Testis (tissue), 3 donors: ENCODE measurements around the gene MYOZ3. TPM values are rescaled to one million over a fixed set of nuclear protein-coding genes. Genes with fewer than 3 reads are reported as not detected.

ENCODE experiments used
- DNase-seq: peaks from one replicate; pipeline ENCODE4 v3.0.0-alpha.2; 2019
- H3K27ac ChIP-seq, 2 donors: fragments of 200-600 bp; sonication (generic); one replicate each; pipeline ENCODE4 v1.5.1; 2019
- H3K27me3 ChIP-seq: fragments of 200-600 bp; sonication (generic); one replicate; pipeline ENCODE4 v1.5.1; 2019
- H3K36me3 ChIP-seq: fragments of 200-600 bp; sonication (generic); one replicate; pipeline ENCODE4 v1.5.1; 2017; ENCODE audit warnings: low read depth; ENCODE audit errors: missing control alignments
- H3K4me1 ChIP-seq: fragments of 200-600 bp; sonication (generic); one replicate; pipeline ENCODE4 v1.5.1; 2019
- H3K4me3 ChIP-seq, 2 donors: fragments of 200-600 bp; sonication (generic); one replicate each; pipeline ENCODE4 v1.5.1; 2017 to 2019
- H3K9me3 ChIP-seq: fragments of 200-600 bp; sonication (generic); one replicate; pipeline ENCODE4 v1.5.1; 2017
- POLR2A ChIP-seq: fragments of 450-650 bp; IDR thresholded peaks from one replicate; pipeline ENCODE4 v1.6.1; 2017; ENCODE audit warnings: antibody characterized with exemption, mild to moderate bottlenecking, moderate library complexity
- WGBS, 2 donors: methylation state at CpG; one replicate each; pipeline ENCODE4 v1.1.5; 2018; 5-methylcytosine and 5-hydroxymethylcytosine counted together
- intact Hi-C: fragments of 100-400 bp; cut with DNase I; formaldehyde crosslinking; loops from one replicate; pipeline ENCODE4 v1.15.1; 2023; ENCODE audit warnings: low total_unique reads
- polyA plus RNA-seq: library from polyadenylated mRNA; stranded (reverse); fragments of 350-450 nt; fragmentation: Illumina TruSeq; extraction: RNeasy Lipid Tissue Mini Kit (QIAGEN cat#74804); gene quantifications from one replicate; pipeline ENCODE4 v1.2.3, GENCODE V29; 2014; ENCODE audit warnings: low read depth, low replicate concordance; ENCODE audit not compliant: insufficient read depth
- total RNA-seq, 2 donors: library from RNA; depleted of rRNA; stranded (reverse); fragments of >200 nt; gene quantifications; one replicate each; pipeline ENCODE4 v1.2.3, GENCODE V29; 2016
- TF ChIP-seq, protein P1 (sequence below), 3 experiments: fragments of 450-650 bp in 2 of 3; fragments of 200-600 bp in 1 of 3; sonication (generic) in 1 of 3; IDR thresholded peaks; one replicate each; pipeline ENCODE4 v1.5.1; 2016 to 2019; ENCODE audit warnings: antibody characterized with exemption in 3 of 3, mild to moderate bottlenecking in 2 of 3, moderate library complexity in 1 of 3

MYOZ3 gene
- total and polyA plus RNA-seq, 3 donors from 2014 or later = 10.4 to 12.7 (median 12.0) TPM

DNA sequence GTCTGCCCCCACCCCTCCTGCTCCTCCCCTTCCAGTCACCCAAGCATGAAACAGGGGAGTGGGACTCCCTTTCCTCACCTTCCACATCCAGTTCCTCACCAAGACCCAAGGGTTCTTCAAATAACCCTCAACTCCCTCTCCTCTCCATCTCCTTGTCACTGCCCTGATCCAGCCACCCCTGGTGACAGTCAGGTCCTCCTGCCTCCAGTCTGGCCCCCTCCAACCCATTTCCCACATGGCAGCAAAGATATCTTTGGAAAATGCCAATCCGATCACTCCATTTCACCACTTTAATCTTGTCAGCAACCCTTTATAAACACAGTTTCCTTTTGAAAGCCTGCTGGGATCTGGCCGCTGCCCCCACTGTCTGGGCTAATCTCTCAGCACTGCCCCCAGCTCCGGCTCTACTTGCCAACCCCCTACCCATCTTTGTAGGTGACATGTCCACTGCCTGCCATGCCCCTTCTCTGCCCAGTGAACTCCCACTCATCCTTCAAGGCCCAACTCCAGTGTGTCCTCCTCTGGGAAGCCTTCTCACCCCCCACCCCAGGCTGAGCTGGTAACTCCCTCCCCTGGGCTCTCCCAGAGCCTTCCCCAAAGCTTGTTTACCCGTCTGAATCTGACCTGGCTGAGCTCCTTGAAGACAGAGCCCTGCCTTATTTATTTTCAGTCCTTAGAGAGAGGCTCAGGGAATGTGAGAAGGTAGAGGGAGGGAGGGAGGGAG, 781 bp upstream of the MYOZ3 start:
- intact Hi-C loops = no loop called here

GRCh38 chr5:150661821-150662596, 958 bp downstream of the MYOZ3 start:
- Histone ChIP-seq H3K27me3 (no peaks in the 10 kb centered on the region), H3K4me1 (peaks cover 32% of the 10 kb centered on the region), H3K36me3 (no peaks in the 10 kb centered on the region), H3K27ac (no peak overlapping the region), H3K9me3 (no peaks in the 10 kb centered on the region), H3K4me3 (peak overlapping the region in 1 of 2 donors; percentile 4)
- DNase-seq = no peak
- TF ChIP-seq, protein P1, sequence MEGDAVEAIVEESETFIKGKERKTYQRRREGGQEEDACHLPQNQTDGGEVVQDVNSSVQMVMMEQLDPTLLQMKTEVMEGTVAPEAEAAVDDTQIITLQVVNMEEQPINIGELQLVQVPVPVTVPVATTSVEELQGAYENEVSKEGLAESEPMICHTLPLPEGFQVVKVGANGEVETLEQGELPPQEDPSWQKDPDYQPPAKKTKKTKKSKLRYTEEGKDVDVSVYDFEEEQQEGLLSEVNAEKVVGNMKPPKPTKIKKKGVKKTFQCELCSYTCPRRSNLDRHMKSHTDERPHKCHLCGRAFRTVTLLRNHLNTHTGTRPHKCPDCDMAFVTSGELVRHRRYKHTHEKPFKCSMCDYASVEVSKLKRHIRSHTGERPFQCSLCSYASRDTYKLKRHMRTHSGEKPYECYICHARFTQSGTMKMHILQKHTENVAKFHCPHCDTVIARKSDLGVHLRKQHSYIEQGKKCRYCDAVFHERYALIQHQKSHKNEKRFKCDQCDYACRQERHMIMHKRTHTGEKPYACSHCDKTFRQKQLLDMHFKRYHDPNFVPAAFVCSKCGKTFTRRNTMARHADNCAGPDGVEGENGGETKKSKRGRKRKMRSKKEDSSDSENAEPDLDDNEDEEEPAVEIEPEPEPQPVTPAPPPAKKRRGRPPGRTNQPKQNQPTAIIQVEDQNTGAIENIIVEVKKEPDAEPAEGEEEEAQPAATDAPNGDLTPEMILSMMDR (IDR thresholded peaks at IDR 0.05) = no peak
- TF ChIP-seq POLR2A = no peak
- intact Hi-C loops = no loop called here
- WGBS, 2 donors = 82 to 89% methylated on average over 10 of the region's 10 CpGs

More for the DNA sequence above, 781 bp upstream of the MYOZ3 start:
- no peaks in the 10 kb centered on the region for H3K9me3 ChIP-seq
- H3K27ac ChIP-seq = peak overlapping the region in 1 of 2 donors; percentile 61
- H3K36me3 ChIP-seq = no peaks in the 10 kb centered on the region
- H3K4me3 ChIP-seq = peak overlapping the region in 1 of 2 donors; percentile 4
- no peak for DNase-seq
- H3K27me3 ChIP-seq = no peaks in the 10 kb centered on the region
- WGBS, 2 donors = 53 to 60% methylated on average over 4 of the region's 4 CpGs
- peaks cover 45% of the 10 kb centered on the region for H3K4me1 ChIP-seq
- TF ChIP-seq, protein P1 (IDR thresholded peaks at IDR 0.05) = no peak
- no peak for TF ChIP-seq POLR2A

GRCh38 chr5:150662731-150663516, 1.9 kb downstream of the MYOZ3 start:
- Histone ChIP-seq H3K4me1 (peaks cover 26% of the 10 kb centered on the region), H3K36me3 (no peaks in the 10 kb centered on the region), H3K9me3 (no peaks in the 10 kb centered on the region), H3K27ac (no peak overlapping the region), H3K4me3 (no peak overlapping the region), H3K27me3 (no peaks in the 10 kb centered on the region)
- 70 to 75% methylated on average over 2 to 4 of the region's 4 CpGs for WGBS, 2 donors
- no peak for TF ChIP-seq POLR2A
- TF ChIP-seq, protein P1 (IDR thresholded peaks at IDR 0.05) = no peak
- intact Hi-C loops = no loop called here
- DNase-seq = no peak

DNA sequence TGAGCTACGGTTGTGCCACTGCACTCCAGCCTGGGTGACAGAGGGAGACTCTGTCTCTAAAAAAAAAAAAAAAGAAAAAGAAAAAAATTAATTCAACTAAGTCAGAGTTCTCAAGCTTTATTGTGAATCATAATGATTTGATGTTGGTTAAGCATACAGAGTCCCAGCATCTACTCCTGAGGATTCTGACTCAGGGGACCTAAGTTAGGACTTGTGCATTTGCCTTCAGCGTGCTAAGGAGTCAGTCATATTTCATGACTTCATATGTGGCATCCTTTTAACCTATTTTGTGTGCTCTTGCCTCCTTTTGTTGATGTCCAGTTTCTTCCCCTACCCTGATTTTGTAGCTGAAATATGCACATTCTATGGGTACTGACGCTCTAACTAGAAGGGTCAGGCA, 2.9 kb downstream of the MYOZ3 start:
- 84 to 85% methylated on average over 3 of the region's 3 CpGs for WGBS, 2 donors
- no peak for DNase-seq
- Histone ChIP-seq H3K27ac (no peak overlapping the region), H3K4me3 (no peak overlapping the region), H3K27me3 (no peaks in the 10 kb centered on the region), H3K4me1 (peaks cover 19% of the 10 kb centered on the region), H3K36me3 (no peaks in the 10 kb centered on the region), H3K9me3 (no peaks in the 10 kb centered on the region)
- TF ChIP-seq, protein P1 (IDR thresholded peaks at IDR 0.05) = no peak
- TF ChIP-seq POLR2A = no peak
- intact Hi-C loops = no loop called here
